Transverse colon (tissue), 3 donors: ENCODE results near the gene CCR8.
"Not testable (repeated sequence)": the region's sequence is repeated elsewhere in the genome, so short reads cannot be mapped to it uniquely, and the experiment has no call there.

ENCODE experiments used
- POLR2A ChIP-seq: fragments of 450-650 bp; IDR thresholded peaks from one replicate; pipeline ENCODE4 v1.6.1; 2016; ENCODE audit warnings: antibody characterized with exemption, mild to moderate bottlenecking, moderate library complexity
- TF ChIP-seq, protein P1 (sequence below), 5 experiments: fragments of 200-600 bp in 3 of 5; fragments of 450-650 bp in 2 of 5; sonication (generic) in 3 of 5; IDR thresholded peaks; 1 replicate in 2 of 5; 2 replicates in 3 of 5; pipeline ENCODE4 v1.5.1; 2016 to 2017; ENCODE audit warnings: antibody characterized with exemption in 5 of 5, inconsistent platforms in 3 of 5, mild to moderate bottlenecking in 2 of 5, moderate library complexity in 1 of 5

DNA sequence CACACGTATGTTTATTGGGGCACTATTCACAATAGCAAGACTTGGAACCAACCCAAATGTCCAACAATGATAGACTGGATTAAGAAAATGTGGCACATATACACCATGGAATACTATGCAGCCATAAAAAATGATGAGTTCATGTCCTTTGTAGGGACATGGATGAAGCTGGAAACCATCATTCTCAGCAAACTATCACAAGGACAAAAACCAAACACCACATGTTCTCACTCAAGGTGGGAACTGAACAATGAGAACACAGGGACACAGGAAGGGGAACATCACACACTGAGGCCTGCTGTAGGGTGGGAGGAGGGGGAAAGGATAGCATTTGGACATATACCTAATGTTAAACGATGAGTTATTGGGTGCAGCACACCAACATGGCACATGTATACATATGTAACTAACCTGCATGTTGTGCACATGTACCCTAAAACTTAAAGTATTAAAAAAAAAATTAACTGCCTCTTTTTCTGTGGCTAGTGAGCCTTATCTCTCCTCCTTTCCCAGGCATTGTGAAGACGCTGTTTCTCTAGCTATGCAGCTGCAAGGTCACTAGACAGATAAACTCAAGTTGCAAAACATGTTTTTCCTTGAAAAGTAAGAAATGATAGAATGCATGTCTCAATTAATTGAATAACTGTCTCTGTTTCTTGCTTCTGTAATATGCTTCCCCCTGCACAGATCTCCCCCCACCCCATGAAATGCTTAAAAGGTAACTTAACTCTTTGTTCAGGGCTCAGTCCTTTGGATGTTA lies 23.8 kb downstream of the CCR8 start:
- TF ChIP-seq POLR2A = not testable (repeated sequence)
- TF ChIP-seq, protein P1, sequence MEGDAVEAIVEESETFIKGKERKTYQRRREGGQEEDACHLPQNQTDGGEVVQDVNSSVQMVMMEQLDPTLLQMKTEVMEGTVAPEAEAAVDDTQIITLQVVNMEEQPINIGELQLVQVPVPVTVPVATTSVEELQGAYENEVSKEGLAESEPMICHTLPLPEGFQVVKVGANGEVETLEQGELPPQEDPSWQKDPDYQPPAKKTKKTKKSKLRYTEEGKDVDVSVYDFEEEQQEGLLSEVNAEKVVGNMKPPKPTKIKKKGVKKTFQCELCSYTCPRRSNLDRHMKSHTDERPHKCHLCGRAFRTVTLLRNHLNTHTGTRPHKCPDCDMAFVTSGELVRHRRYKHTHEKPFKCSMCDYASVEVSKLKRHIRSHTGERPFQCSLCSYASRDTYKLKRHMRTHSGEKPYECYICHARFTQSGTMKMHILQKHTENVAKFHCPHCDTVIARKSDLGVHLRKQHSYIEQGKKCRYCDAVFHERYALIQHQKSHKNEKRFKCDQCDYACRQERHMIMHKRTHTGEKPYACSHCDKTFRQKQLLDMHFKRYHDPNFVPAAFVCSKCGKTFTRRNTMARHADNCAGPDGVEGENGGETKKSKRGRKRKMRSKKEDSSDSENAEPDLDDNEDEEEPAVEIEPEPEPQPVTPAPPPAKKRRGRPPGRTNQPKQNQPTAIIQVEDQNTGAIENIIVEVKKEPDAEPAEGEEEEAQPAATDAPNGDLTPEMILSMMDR (IDR thresholded peaks at IDR 0.05) = not testable (repeated sequence)
